Naive thymus-derived CD8-positive, alpha-beta T cell (primary cell): Measurements from ENCODE around the gene ALOX5AP. TPM values are rescaled to one million over a fixed set of nuclear protein-coding genes. Genes with fewer than 3 reads are reported as not detected.
A peak's percentile ranks its signal among the peaks of the same experiment; 100 is the strongest.

ENCODE experiments used
- ATAC-seq, 2 donors: fragments of 150-1000 bp; cut with Tn5 transposase in 1 of 2; sonication (Bioruptor Pico), chemical (Tn5 transposase) in 1 of 2; 1 replicate in 1 of 2; 2 replicates in 1 of 2; pipeline ENCODE4 v1.10.0; 2021; ENCODE audit warnings: mild to moderate bottlenecking in 2 of 2, moderate library complexity in 2 of 2
- POLR2A ChIA-PET: fragments of 350-600 bp; sonication (Branson Sonifier 250); formaldehyde crosslinking; loops from one replicate; lab custom pipeline; 2021; ENCODE audit warnings: antibody characterized with exemption; lab: Charles Lee
- DNase-seq, 10 donors: peaks; one replicate each; pipeline versions ENCODE4 v3.0.0 to v3.0.0-alpha.2; 2020 to 2022
- H3K27ac Mint-ChIP-seq, 10 donors: one replicate each; pipeline ENCODE4 v1.8.0; 2020 to 2022; ENCODE audit warnings: mild to moderate bottlenecking in 10 of 10, mixed read lengths in 10 of 10, moderate library complexity in 4 of 10, inconsistent platforms in 1 of 10
- H3K27me3 Mint-ChIP-seq, 5 donors: one replicate each; pipeline ENCODE4 v1.8.0; 2021 to 2022; ENCODE audit warnings: mixed read lengths in 5 of 5
- H3K36me3 Mint-ChIP-seq, 3 donors: one replicate each; pipeline ENCODE4 v1.8.0; 2020 to 2022; ENCODE audit warnings: mixed read lengths in 3 of 3, mild to moderate bottlenecking in 2 of 3, inconsistent platforms in 1 of 3
- H3K4me1 Mint-ChIP-seq, 4 donors: one replicate each; pipeline ENCODE4 v1.8.0; 2021 to 2022; ENCODE audit warnings: mixed read lengths in 4 of 4
- H3K4me3 Mint-ChIP-seq, 10 donors: one replicate each; pipeline ENCODE4 v1.8.0; 2020 to 2022; ENCODE audit warnings: mild to moderate bottlenecking in 10 of 10, mixed read lengths in 10 of 10, moderate library complexity in 6 of 10, inconsistent platforms in 1 of 10
- H3K9me3 Mint-ChIP-seq, 9 donors: one replicate each; pipeline ENCODE4 v1.8.0; 2020 to 2022; ENCODE audit warnings: mixed read lengths in 9 of 9, mild to moderate bottlenecking in 3 of 9, inconsistent platforms in 1 of 9, moderate library complexity in 1 of 9
- polyA plus RNA-seq, 3 donors: library from polyadenylated mRNA; unstranded; fragments of 300-500 nt; fragmentation: Illumina TruSeq; gene quantifications; one replicate each; pipeline ENCODE4 v1.2.3, GENCODE V29; 2021
- total RNA-seq, 8 experiments: library from RNA in 2 of 8; stranded (reverse) in 2 of 8; gene quantifications; one replicate each; pipeline ENCODE4 v1.2.3 and lab custom pipeline; 2021 to 2026

The ALOX5AP gene
- total and polyA plus RNA-seq, 5 experiments from 2014 or later, result 13.6 to 235 (median 137) TPM

DNA sequence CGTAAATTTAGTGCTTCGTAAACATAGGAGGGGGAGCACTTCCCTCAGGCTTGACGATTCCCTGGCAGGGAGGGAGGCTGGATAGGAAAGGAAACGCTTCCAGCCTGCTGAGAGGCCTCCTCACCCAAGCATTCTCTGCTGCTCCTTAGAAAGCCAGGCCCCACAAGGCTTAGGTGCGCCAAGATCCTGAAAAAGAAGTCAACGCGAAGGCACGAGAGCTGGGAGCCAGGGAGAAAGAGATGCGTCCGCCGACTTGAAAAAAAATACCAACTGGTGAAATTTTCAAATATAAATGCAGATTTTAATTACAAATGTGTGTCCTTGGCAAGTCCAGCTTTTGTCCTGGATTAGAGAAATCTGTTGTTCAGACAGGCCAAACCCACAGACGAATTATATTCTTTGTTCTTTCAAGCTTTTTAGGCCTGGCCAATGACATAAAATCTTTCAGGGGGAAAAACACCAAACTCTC, 64.0 kb downstream of the ALOX5AP start:
- Mint-ChIP-seq H3K4me1 (peaks cover 12 to 32% (median 19%) of the 10 kb centered on the region in 4 donors), H3K9me3 (no peaks in the 10 kb centered on the region), H3K27ac (peak overlapping the region in 1 of 10 donors; percentile 11), H3K36me3 (no peaks in the 10 kb centered on the region), H3K27me3 (peaks cover 0 to 5% (median 0%) of the 10 kb centered on the region in 5 donors), H3K4me3 (no peak overlapping the region)
- ATAC-seq, result no peak
- POLR2A ChIA-PET, result no interaction called here
- DNase-seq, result no peak

DNA sequence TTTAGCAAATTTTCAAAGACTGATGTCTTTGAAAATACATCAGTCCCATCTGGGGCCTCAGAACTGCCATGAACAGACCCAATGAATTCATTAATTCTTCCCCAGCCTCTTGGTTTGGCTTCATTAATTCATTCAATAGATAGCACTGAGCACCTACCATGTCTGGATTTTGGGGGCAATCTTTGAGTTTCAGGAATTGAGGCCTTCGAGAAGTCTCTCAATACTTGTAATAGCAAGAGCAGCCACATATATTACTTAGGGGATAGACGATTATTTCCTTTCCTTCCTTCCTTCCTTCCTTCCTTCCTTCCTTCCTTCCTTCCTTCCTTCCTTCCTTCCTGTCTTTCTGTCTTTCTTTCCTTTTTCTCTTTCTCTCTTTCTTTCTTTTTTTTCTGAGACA, 64.8 kb downstream of the ALOX5AP start:
- ATAC-seq, result no peak
- peak overlapping the region in 1 of 10 donors; percentile 72 for H3K27ac Mint-ChIP-seq
- no peaks in the 10 kb centered on the region for H3K9me3 Mint-ChIP-seq
- H3K27me3 Mint-ChIP-seq, result peaks cover 0 to 5% (median 0%) of the 10 kb centered on the region in 5 donors
- no peak for DNase-seq
- H3K36me3 Mint-ChIP-seq, result no peaks in the 10 kb centered on the region
- POLR2A ChIA-PET, result no interaction called here
- peaks cover 12 to 31% (median 19%) of the 10 kb centered on the region in 4 donors for H3K4me1 Mint-ChIP-seq
- no peak overlapping the region for H3K4me3 Mint-ChIP-seq

DNA sequence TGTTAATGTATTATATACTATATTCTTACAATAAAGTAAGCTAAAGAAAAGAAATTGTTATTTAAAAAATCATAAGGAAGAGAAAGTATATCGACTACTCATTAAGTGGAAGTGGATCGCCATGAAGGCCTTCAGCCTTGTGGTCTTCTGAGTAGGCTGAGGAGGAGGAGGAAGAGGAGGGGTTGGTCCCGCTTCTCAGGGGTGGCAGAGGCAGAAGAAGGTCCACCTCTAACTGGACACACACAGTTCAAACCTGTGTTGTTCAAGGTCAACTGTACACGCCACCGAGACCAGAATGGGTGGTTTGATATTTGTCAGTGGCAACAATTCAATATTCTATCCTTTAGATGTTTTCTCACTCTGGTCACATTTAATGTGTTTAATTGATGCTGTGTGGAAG, 67.2 kb downstream of the ALOX5AP start:
- H3K36me3 Mint-ChIP-seq, result no peaks in the 10 kb centered on the region
- H3K9me3 Mint-ChIP-seq, result no peaks in the 10 kb centered on the region
- H3K27me3 Mint-ChIP-seq, result peaks cover 0 to 7% (median 0%) of the 10 kb centered on the region in 5 donors
- H3K4me1 Mint-ChIP-seq, result peaks cover 8 to 12% (median 9%) of the 10 kb centered on the region in 4 donors
- DNase-seq (no peak), ATAC-seq (peak; percentile 7 to 14)
- H3K4me3 Mint-ChIP-seq, result peak overlapping the region in 3 of 10 donors; percentile 59 to 69 (median 66)
- H3K27ac Mint-ChIP-seq, result peak overlapping the region in 4 of 10 donors; percentile 36 to 73 (median 53)
- POLR2A ChIA-PET, result interaction anchor here (0.6 kb wide), 1 partner anchor 133 kb away, joined by 3 read pairs; no protein-coding TSS in a partner anchor

DNA sequence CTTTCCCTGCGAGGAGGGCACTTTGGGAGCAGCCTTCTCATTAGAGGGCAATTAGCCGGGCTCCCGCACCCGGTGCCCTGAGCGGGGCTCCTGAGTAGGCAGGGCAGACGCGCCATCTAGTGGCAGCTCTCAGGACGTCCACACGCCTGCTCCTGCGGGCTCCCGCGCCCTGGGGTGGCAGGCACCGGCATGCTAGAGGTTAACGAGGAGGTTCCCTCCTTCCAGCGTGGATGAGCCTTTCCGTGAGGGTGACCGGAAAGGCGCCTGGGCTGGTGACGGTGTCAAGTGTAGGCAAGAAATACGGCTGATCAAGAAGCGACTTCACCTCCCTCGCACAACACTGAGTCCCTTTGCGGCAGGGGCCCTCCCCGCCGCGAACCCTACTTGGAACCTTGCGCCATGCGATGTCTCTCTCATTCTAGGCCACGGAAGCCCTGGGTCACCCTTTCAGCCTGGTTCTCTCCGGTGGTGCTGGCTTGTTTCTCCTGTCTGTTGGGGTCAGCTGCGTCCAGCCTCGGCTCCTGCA, 67.7 kb downstream of the ALOX5AP start:
- POLR2A ChIA-PET, result interaction anchor here (0.7 kb wide), 1 partner anchor 128 kb away, joined by 3 read pairs; no protein-coding TSS in a partner anchor
- peak; percentile 51 to 87 (median 74) for DNase-seq
- ATAC-seq, result peak; percentile 97 to 99
- H3K36me3 Mint-ChIP-seq, result no peaks in the 10 kb centered on the region
- peak overlapping the region; percentile 20 to 70 (median 60) for H3K4me3 Mint-ChIP-seq
- H3K9me3 Mint-ChIP-seq, result no peaks in the 10 kb centered on the region
- H3K27me3 Mint-ChIP-seq, result peaks cover 0 to 7% (median 0%) of the 10 kb centered on the region in 5 donors
- H3K4me1 Mint-ChIP-seq, result peaks cover 8 to 12% (median 9%) of the 10 kb centered on the region in 4 donors
- H3K27ac Mint-ChIP-seq, result peak overlapping the region in 4 of 10 donors; percentile 11 to 73 (median 44)

DNA sequence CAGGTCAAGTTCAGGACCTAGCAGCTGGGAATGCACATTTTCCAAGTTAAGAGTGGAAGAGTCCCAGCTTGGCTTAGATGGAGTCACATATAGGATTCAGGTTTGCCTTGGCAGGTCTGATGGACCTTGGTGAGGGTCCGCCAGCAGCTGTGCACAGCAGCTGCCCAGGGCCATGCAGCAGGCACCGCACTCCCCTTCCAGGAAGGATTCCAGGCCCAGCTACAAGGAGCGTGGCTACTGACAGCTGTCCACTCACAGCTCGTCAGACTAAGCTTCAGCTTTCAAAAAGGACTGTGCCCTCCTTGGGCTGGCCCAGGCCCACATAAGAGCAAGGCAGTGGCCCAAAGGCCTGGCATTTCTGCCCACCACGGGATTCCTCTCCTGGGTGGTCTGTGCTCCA, 68.4 kb downstream of the ALOX5AP start:
- Mint-ChIP-seq H3K36me3 (no peaks in the 10 kb centered on the region), H3K27me3 (peaks cover 0 to 7% (median 0%) of the 10 kb centered on the region in 5 donors), H3K27ac (peak overlapping the region in 1 of 10 donors; percentile 11), H3K9me3 (no peaks in the 10 kb centered on the region), H3K4me3 (peak overlapping the region in 3 of 10 donors; percentile 59 to 70 (median 69)), H3K4me1 (peaks cover 8 to 12% (median 9%) of the 10 kb centered on the region in 4 donors)
- POLR2A ChIA-PET, result interaction anchor here (0.7 kb wide), 1 partner anchor 129 kb away, joined by 3 read pairs; no protein-coding TSS in a partner anchor
- ATAC-seq (no peak), DNase-seq (no peak)

DNA sequence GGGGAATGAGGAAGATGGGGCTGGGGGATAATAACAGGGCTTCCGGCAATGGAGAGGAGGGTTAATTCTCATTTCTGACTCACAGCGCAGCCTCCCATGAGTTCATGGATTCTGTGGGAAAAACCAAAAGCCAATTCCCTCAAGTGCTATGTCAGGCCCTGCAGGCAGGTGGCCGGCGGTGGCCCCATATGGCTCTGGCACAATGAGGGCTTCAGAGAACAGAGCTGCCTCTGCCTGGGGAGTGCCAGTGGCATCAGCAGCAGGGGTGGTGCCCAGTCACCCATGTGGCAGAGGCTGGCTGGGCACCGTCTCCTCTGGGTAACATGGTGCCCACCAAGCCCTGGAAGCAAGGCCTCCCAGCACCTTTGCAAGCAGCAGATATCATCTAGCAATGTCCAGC, 69.1 kb downstream of the ALOX5AP start:
- H3K9me3 Mint-ChIP-seq, result no peaks in the 10 kb centered on the region
- peaks cover 8 to 12% (median 9%) of the 10 kb centered on the region in 4 donors for H3K4me1 Mint-ChIP-seq
- DNase-seq, result no peak
- H3K4me3 Mint-ChIP-seq, result no peak overlapping the region
- H3K27me3 Mint-ChIP-seq, result peaks cover 0 to 7% (median 0%) of the 10 kb centered on the region in 5 donors
- H3K36me3 Mint-ChIP-seq, result no peaks in the 10 kb centered on the region
- peak overlapping the region in 1 of 10 donors; percentile 56 for H3K27ac Mint-ChIP-seq
- POLR2A ChIA-PET, result interaction anchor here (0.7 kb wide), 1 partner anchor 240 kb away, joined by 3 read pairs; no protein-coding TSS in a partner anchor
- ATAC-seq, result no peak

DNA sequence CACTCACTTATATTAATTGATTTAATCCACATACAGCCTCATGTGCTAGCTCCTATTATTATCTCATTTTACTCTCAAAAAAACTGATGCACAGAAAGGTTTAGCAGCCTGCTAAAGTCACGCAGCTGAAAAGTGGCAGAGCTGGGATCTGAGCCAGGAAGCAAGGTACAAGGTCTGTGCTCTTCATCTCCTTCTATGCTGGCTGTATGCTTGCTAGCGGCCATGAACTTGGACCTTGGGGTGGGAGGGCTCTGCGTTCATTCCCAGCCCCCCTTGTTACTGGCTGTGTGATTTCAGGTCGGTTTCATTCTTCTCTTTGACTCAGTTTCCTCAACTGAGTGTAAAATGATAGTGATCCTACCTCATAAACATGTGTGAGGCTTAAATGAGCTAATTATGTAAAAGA, 69.8 kb downstream of the ALOX5AP start:
- no peaks in the 10 kb centered on the region for H3K9me3 Mint-ChIP-seq
- no peaks in the 10 kb centered on the region for H3K36me3 Mint-ChIP-seq
- peaks cover 8 to 12% (median 9%) of the 10 kb centered on the region in 4 donors for H3K4me1 Mint-ChIP-seq
- POLR2A ChIA-PET, result interaction anchor here (0.6 to 0.7 kb wide), 2 partner anchors 124 to 241 kb away, joined by 3 read pairs; no protein-coding TSS in a partner anchor
- no peak for ATAC-seq
- H3K27me3 Mint-ChIP-seq, result peaks cover 0 to 7% (median 0%) of the 10 kb centered on the region in 5 donors
- no peak overlapping the region for H3K4me3 Mint-ChIP-seq
- H3K27ac Mint-ChIP-seq, result no peak overlapping the region
- DNase-seq, result no peak

DNA sequence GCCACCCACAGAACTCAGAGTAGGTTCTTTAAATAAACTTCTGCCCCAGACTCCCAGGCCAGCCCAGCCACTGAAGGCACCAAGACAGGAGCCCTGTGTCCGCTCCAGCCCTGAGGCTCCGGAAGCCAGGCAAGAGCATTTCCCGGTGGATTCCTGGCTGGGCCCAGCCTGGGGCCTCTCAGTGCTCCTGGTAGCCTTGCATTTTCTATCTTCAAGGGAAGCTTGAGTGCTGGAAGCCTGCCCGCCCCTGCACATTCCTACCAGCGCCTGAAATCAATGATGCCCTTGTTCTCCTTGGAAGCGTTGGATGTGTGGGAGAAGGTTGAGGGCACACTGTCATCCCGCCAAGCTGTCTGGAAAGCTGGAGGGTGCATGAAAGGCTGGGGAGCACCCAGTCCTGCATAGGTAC, 70.3 kb downstream of the ALOX5AP start:
- H3K4me1 Mint-ChIP-seq, result peaks cover 8 to 12% (median 9%) of the 10 kb centered on the region in 4 donors
- H3K4me3 Mint-ChIP-seq, result no peak overlapping the region
- H3K9me3 Mint-ChIP-seq, result no peaks in the 10 kb centered on the region
- H3K27me3 Mint-ChIP-seq, result peaks cover 0 to 7% (median 0%) of the 10 kb centered on the region in 5 donors
- H3K36me3 Mint-ChIP-seq, result no peaks in the 10 kb centered on the region
- peak overlapping the region in 1 of 10 donors; percentile 2 for H3K27ac Mint-ChIP-seq
- DNase-seq, result no peak
- POLR2A ChIA-PET, result interaction anchor here (0.6 kb wide), 1 partner anchor 124 kb away, joined by 3 read pairs; no protein-coding TSS in a partner anchor
- no peak for ATAC-seq

DNA sequence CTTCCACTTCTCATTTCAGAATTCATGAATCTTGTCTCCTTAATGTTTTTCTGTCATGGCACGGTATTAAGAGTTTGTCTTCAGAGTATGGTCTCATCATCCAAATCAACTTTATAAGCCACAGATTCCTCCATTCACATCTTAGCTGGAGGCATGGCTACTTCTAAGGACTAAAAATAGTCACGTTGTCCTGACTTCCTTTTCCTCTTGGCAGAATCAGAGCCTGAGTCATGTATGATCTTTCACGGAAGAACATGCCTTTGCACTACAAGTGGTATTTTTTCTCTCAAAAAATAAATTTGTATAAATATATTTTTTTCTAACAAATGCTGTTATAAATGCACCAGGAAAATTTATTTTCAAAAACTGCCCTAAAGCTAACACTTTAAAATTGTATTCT, 71.4 kb downstream of the ALOX5AP start:
- DNase-seq (no peak), ATAC-seq (no peak)
- H3K4me1 Mint-ChIP-seq, result peaks cover 8 to 12% (median 9%) of the 10 kb centered on the region in 4 donors
- no peak overlapping the region for H3K27ac Mint-ChIP-seq
- H3K36me3 Mint-ChIP-seq, result no peaks in the 10 kb centered on the region
- no peak overlapping the region for H3K4me3 Mint-ChIP-seq
- no peaks in the 10 kb centered on the region for H3K9me3 Mint-ChIP-seq
- POLR2A ChIA-PET, result interaction anchor here (1.3 kb wide), 1 partner anchor 189 kb away, joined by 3 read pairs; the partner anchor contains the start of gene USPL1
- H3K27me3 Mint-ChIP-seq, result peaks cover 0 to 7% (median 0%) of the 10 kb centered on the region in 5 donors

DNA sequence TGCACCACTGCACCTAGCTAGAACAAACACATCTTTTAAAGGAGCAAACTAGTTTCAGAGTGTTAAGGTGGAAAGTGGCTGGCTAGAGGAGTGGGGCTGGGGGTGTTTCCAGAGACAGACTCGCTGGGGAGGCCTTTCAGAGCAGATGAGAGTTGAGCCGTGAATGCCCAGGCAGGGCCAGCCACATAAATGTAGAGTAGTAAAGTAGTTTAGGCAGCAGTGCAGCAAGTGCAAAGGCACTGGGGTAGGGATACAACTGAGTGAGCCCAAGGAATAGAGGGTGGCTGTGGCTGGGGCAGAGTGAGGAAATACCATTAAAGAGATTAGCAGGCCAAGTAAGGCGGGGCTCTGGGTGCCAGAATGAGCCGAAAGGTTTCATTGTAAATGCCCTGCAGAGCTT, 72.0 kb downstream of the ALOX5AP start:
- H3K27me3 Mint-ChIP-seq, result peaks cover 0 to 7% (median 0%) of the 10 kb centered on the region in 5 donors
- no peak overlapping the region for H3K27ac Mint-ChIP-seq
- ATAC-seq (no peak), DNase-seq (no peak)
- H3K4me1 Mint-ChIP-seq, result peaks cover 8 to 12% (median 9%) of the 10 kb centered on the region in 4 donors
- no peaks in the 10 kb centered on the region for H3K9me3 Mint-ChIP-seq
- H3K36me3 Mint-ChIP-seq, result no peaks in the 10 kb centered on the region
- H3K4me3 Mint-ChIP-seq, result no peak overlapping the region
- POLR2A ChIA-PET, result interaction anchor here (1.3 kb wide), 1 partner anchor 190 kb away, joined by 3 read pairs; the partner anchor contains the start of gene USPL1

DNA sequence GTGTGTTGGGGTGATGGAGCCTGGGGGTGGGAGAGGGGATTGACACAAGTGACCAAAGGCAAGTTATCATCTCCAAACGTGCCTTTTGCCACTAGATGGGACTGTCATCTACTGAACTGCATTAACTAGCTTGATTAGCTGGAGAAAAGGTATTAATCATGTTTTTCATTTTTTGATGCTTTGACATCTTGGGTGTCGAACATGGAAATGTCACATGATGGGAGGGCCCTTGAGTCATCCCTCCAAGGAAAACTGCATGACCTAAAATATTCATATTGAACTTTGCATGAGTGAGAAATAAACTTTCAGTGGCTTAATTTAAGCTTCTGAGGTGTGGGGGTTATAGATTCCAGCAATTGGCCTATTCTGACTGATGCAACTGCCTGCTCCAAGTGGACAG, 73.3 kb downstream of the ALOX5AP start:
- POLR2A ChIA-PET, result no interaction called here
- Mint-ChIP-seq H3K4me3 (no peak overlapping the region), H3K27ac (no peak overlapping the region), H3K36me3 (no peaks in the 10 kb centered on the region), H3K9me3 (no peaks in the 10 kb centered on the region), H3K27me3 (peaks cover 0 to 4% (median 0%) of the 10 kb centered on the region in 5 donors), H3K4me1 (peaks cover 0 to 2% (median under 1%) of the 10 kb centered on the region in 4 donors)
- DNase-seq (no peak), ATAC-seq (no peak)

DNA sequence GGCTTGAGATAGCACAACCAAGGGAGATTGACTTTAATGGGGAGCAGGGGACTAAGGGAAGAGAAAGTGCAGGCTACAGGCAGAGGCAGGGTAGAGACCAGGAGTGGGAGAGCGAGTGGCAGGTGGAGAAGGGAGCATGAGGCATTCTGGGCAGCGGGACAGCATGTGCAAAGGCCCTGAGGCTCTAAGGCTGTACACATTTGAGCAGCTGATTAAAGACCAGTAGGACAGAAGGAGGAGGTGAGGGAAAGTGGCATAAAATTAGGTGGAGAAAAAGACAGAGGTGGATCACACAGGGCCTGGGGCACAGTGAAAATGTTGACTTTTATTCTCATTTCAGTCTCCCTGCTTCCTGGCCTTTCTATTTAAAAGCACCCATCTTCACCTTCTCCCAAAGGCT, 74.4 kb downstream of the ALOX5AP start:
- H3K36me3 Mint-ChIP-seq, result no peaks in the 10 kb centered on the region
- H3K9me3 Mint-ChIP-seq, result no peaks in the 10 kb centered on the region
- H3K27ac Mint-ChIP-seq, result peak overlapping the region in 3 of 10 donors; percentile 0 to 58 (median 46)
- H3K27me3 Mint-ChIP-seq, result peaks cover 0 to 3% (median 0%) of the 10 kb centered on the region in 5 donors
- DNase-seq (no peak), ATAC-seq (no peak)
- POLR2A ChIA-PET, result no interaction called here
- H3K4me3 Mint-ChIP-seq, result no peak overlapping the region
- H3K4me1 Mint-ChIP-seq, result peaks cover 0 to 2% (median 0%) of the 10 kb centered on the region in 4 donors

DNA sequence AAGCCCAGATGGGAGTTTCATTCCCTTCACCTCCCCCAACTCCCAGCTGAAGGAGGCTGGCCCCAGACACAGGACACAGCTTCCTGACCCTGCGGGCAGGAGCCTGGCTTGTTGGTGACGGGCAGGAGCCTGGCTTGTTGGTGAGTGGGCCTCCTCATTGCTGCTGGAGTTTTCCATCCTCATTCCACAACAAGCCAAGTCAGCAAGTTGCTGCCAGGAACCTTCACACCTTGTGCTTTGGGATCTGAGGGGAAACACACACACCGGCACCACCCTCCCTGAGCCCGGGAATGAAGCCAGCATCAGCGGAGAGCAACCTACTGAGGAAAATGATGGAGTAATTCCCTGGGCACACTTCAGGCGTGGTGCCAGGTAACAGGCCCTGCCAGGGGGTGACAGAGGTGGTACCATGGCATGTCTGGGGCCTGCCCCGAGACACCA, 74.9 kb downstream of the ALOX5AP start:
- POLR2A ChIA-PET, result no interaction called here
- DNase-seq, result no peak
- no peak overlapping the region for H3K27ac Mint-ChIP-seq
- no peaks in the 10 kb centered on the region for H3K36me3 Mint-ChIP-seq
- peaks cover 0 to 2% (median 0%) of the 10 kb centered on the region in 4 donors for H3K4me1 Mint-ChIP-seq
- no peak for ATAC-seq
- no peaks in the 10 kb centered on the region for H3K9me3 Mint-ChIP-seq
- H3K4me3 Mint-ChIP-seq, result no peak overlapping the region
- peaks cover 0 to 3% (median 0%) of the 10 kb centered on the region in 5 donors for H3K27me3 Mint-ChIP-seq
